CD14-positive monocyte (primary cell): ENCODE measurements around the gene ADGRL3. TPM values are rescaled to one million over a fixed set of nuclear protein-coding genes. Genes with fewer than 3 reads are reported as not detected.
A peak's percentile ranks its signal among the peaks of the same experiment; 100 is the strongest.

Experiments
- DNase-seq, 3 donors: peaks; one replicate each; pipeline ENCODE4 v3.0.0-alpha.2; 2011 to 2022
- H2AFZ ChIP-seq: 2 replicates; pipeline ENCODE4 v1.6.0; 2012; ENCODE audit warnings: mild to moderate bottlenecking, low read depth, low read length, inconsistent platforms; ENCODE audit not compliant: insufficient read depth, poor library complexity, severe bottlenecking
- H3K27ac ChIP-seq, 2 donors: 1 replicate in 1 of 2; 2 replicates in 1 of 2; pipeline ENCODE4 v1.5.1; 2012 to 2013; ENCODE audit warnings: low read length in 2 of 2, control low read depth in 1 of 2, inconsistent platforms in 1 of 2, low read depth in 1 of 2, mild to moderate bottlenecking in 1 of 2
- H3K27me3 ChIP-seq, 2 donors: one replicate each; pipeline versions ENCODE4 v1.6.0 to v1.6.1; 2011 to 2013; ENCODE audit warnings: low read length in 2 of 2; ENCODE audit not compliant: control insufficient read depth in 2 of 2, insufficient read depth in 2 of 2
- H3K36me3 ChIP-seq, 2 donors: replicated peaks in 1 of 2; 1 replicate in 1 of 2; 2 replicates in 1 of 2; pipeline versions ENCODE4 v1.5.1 to v1.6.1; 2012 to 2013; ENCODE audit warnings: low read length in 2 of 2, control low read depth in 1 of 2, inconsistent platforms in 1 of 2, mild to moderate bottlenecking in 1 of 2; ENCODE audit not compliant: insufficient read depth in 2 of 2, control insufficient read depth in 1 of 2
- H3K4me1 ChIP-seq, 2 donors: 1 replicate in 1 of 2; 2 replicates in 1 of 2; pipeline versions ENCODE4 v1.5.1 to v1.6.1; 2012 to 2013; ENCODE audit warnings: low read length in 2 of 2, control low read depth in 1 of 2, inconsistent platforms in 1 of 2, mild to moderate bottlenecking in 1 of 2, moderate library complexity in 1 of 2; ENCODE audit not compliant: insufficient read depth in 2 of 2, control insufficient read depth in 1 of 2
- H3K4me2 ChIP-seq: replicated peaks from 2 replicates; pipeline ENCODE3; 2012; ENCODE audit warnings: low read length, moderate library complexity, mild to moderate bottlenecking; ENCODE audit not compliant: poor library complexity, severe bottlenecking; ENCODE audit errors: extremely low read depth
- H3K4me3 ChIP-seq, 3 experiments: fragments of 200-600 bp in 1 of 3; sonication (generic) in 1 of 3; replicated peaks in 1 of 3; 1 replicate in 2 of 3; 2 replicates in 1 of 3; pipeline ENCODE4 v1.5.1; 2011 to 2013; ENCODE audit warnings: low read length in 3 of 3, mild to moderate bottlenecking in 3 of 3, control low read depth in 2 of 3, low read depth in 2 of 3, inconsistent platforms in 1 of 3, moderate library complexity in 1 of 3
- H3K79me2 ChIP-seq: 2 replicates; pipeline ENCODE4 v1.6.0; 2012; ENCODE audit warnings: mild to moderate bottlenecking, control low read depth, inconsistent platforms, low read length, moderate library complexity; ENCODE audit not compliant: insufficient read depth
- H3K9ac ChIP-seq: 2 replicates; pipeline ENCODE4 v1.6.0; 2017; ENCODE audit warnings: low read length, mild to moderate bottlenecking; ENCODE audit not compliant: insufficient read depth, poor library complexity, severe bottlenecking
- H3K9me3 ChIP-seq, 2 donors: replicated peaks in 1 of 2; 1 replicate in 1 of 2; 2 replicates in 1 of 2; pipeline versions ENCODE4 v1.5.1 to v1.6.1; 2012 to 2013; ENCODE audit warnings: low read length in 2 of 2, control low read depth in 1 of 2; ENCODE audit not compliant: control insufficient read depth in 1 of 2, insufficient read depth in 1 of 2
- H4K20me1 ChIP-seq: 2 replicates; pipeline ENCODE4 v1.6.0; 2012; ENCODE audit warnings: mild to moderate bottlenecking, low read length, control low read depth, moderate library complexity; ENCODE audit not compliant: insufficient read depth
- H3K27ac Mint-ChIP-seq, 7 donors: one replicate each; pipeline ENCODE4 v1.8.0; 2020; ENCODE audit warnings: mild to moderate bottlenecking in 7 of 7, mixed read lengths in 7 of 7, moderate library complexity in 6 of 7, inconsistent platforms in 2 of 7
- H3K27me3 Mint-ChIP-seq, 3 donors: one replicate each; pipeline ENCODE4 v1.8.0; 2021 to 2022; ENCODE audit warnings: low read depth in 3 of 3, mild to moderate bottlenecking in 3 of 3, mixed read lengths in 3 of 3, moderate library complexity in 3 of 3, inconsistent platforms in 1 of 3
- H3K36me3 Mint-ChIP-seq, 2 donors: one replicate each; pipeline ENCODE4 v1.8.0; 2020; ENCODE audit warnings: mixed read lengths in 2 of 2, inconsistent platforms in 1 of 2, mild to moderate bottlenecking in 1 of 2
- H3K4me1 Mint-ChIP-seq: one replicate; pipeline ENCODE4 v1.8.0; 2020; ENCODE audit warnings: mild to moderate bottlenecking, mixed read lengths
- H3K4me3 Mint-ChIP-seq, 2 donors: one replicate each; pipeline ENCODE4 v1.8.0; 2020; ENCODE audit warnings: mild to moderate bottlenecking in 2 of 2, mixed read lengths in 2 of 2, moderate library complexity in 1 of 2
- H3K9me3 Mint-ChIP-seq, 7 donors: one replicate each; pipeline ENCODE4 v1.8.0; 2020 to 2022; ENCODE audit warnings: mixed read lengths in 7 of 7, mild to moderate bottlenecking in 6 of 7, moderate library complexity in 6 of 7, inconsistent platforms in 2 of 7
- CTCF ChIP-seq: fragments of 200-600 bp; IDR thresholded peaks from one replicate; pipeline ENCODE4 v1.8.0; 2022; ENCODE audit warnings: antibody characterized with exemption, mild to moderate bottlenecking
- WGBS: methylation state at CpG from one replicate; pipeline ENCODE4 v1.1.5; 2013; ENCODE audit warnings: missing lambda C conversion rate; ENCODE audit not compliant: insufficient coverage; 5-methylcytosine and 5-hydroxymethylcytosine counted together
- intact Hi-C, 2 donors: fragments of 100-400 bp; cut with micrococcal nuclease; formaldehyde crosslinking; loops; one replicate each; pipeline versions ENCODE4 v1.15.0 to v1.15.1; 2023
- polyA plus RNA-seq, 3 donors: library from polyadenylated mRNA; depleted of rRNA in 1 of 3; unstranded in 2 of 3; stranded (reverse) in 1 of 3; fragments of 300-500 nt in 2 of 3; fragments of >200 nt in 1 of 3; fragmentation: Illumina TruSeq in 2 of 3; gene quantifications; 1 replicate in 2 of 3; 2 replicates in 1 of 3; pipeline ENCODE4 v1.2.3, GENCODE V29; 2012 to 2021

The ADGRL3 gene
- polyA plus RNA-seq, 3 donors = not detected

DNA sequence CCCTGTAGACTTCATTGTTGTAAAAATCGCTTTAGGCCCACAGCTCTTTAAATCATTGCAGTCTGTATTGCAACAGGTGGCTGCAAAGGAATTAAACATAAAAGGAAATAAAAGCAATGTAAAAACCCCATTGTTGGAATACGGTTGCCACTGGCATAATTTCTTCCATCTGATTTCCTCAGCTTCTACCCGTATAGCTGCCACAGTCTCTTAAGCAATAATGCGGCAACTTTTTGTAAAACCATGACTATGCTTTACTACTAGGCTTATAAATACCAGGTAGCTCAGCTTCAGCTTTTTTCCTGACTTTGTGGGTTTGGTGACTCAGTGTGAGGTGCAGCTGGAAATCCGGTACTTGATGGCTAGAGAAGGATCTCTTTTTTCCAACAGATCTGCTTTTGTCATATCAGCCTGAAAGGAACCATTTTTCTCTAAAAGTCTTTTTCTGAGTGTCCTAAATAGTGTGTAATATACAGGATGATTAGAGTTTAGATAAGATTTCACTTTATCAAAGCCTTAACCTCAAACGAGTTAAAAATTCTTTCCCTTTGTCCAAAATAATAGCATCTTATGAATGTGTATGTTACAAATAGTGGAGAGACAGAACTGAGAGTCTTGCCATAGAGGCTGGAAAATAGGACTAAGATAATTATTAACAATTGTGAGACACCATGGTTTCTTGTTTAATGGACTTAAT, 268.0 kb downstream of the ADGRL3 start:
- Histone ChIP-seq H4K20me1 (no peaks in the 10 kb centered on the region), H3K9ac (no peak overlapping the region), H3K27ac (no peak overlapping the region), H3K4me1 (peaks cover 0 to 4% of the 10 kb centered on the region in 2 donors), H3K27me3 (no peaks in the 10 kb centered on the region), H3K9me3 (no peaks in the 10 kb centered on the region), H3K36me3 (no peaks in the 10 kb centered on the region), H3K4me2 (no peak overlapping the region), H3K4me3 (no peak overlapping the region), H2AFZ (no peak overlapping the region), H3K79me2 (no peaks in the 10 kb centered on the region)
- peaks cover 0 to 1% (median 0%) of the 10 kb centered on the region in 7 donors for H3K9me3 Mint-ChIP-seq
- peak in 1 of 3 donors; percentile 5 for DNase-seq
- WGBS = 14% methylated on average over 1 of the region's 6 CpGs
- H3K27me3 Mint-ChIP-seq = no peaks in the 10 kb centered on the region
- peaks cover 2% of the 10 kb centered on the region for H3K4me1 Mint-ChIP-seq
- no peaks in the 10 kb centered on the region for H3K36me3 Mint-ChIP-seq
- H3K27ac Mint-ChIP-seq = no peak overlapping the region
- no peak for TF ChIP-seq CTCF
- no peak overlapping the region for H3K4me3 Mint-ChIP-seq
- intact Hi-C loops = no loop called here

DNA sequence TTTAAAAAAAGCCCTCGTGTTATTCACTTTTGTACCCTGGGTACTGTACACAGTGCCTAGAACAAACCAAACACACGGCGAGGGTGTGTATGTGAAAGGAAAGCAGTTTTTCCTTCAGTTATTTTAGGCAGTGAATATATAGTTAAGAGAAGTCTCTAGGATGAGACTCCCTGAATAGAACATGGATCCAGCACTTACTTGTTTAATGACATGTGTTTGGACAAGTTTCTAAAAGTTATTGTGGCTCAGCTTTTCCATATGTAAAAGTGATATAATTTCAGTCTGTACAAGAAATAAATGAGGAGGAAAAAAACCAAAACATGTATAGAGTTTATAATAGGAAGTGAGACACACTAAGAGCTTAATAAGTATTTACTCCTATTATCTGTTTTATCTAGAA, 273.2 kb downstream of the ADGRL3 start:
- peaks cover 0 to 2% (median 0%) of the 10 kb centered on the region in 7 donors for H3K9me3 Mint-ChIP-seq
- Histone ChIP-seq H3K4me3 (no peak overlapping the region), H2AFZ (no peak overlapping the region), H3K4me1 (no peaks in the 10 kb centered on the region), H3K9ac (no peak overlapping the region), H3K79me2 (no peaks in the 10 kb centered on the region), H3K4me2 (no peak overlapping the region), H3K36me3 (no peaks in the 10 kb centered on the region), H3K27ac (no peak overlapping the region), H4K20me1 (no peaks in the 10 kb centered on the region), H3K9me3 (no peaks in the 10 kb centered on the region), H3K27me3 (no peaks in the 10 kb centered on the region)
- H3K4me1 Mint-ChIP-seq = no peaks in the 10 kb centered on the region
- H3K36me3 Mint-ChIP-seq = no peaks in the 10 kb centered on the region
- WGBS = no CpG with 5 or more reads among the region's 3 CpGs
- intact Hi-C loops = no loop called here
- H3K27ac Mint-ChIP-seq = no peak overlapping the region
- no peak for DNase-seq
- H3K27me3 Mint-ChIP-seq = no peaks in the 10 kb centered on the region
- TF ChIP-seq CTCF = no peak
- no peak overlapping the region for H3K4me3 Mint-ChIP-seq
